GM21723 (cell line): ENCODE measurements around the gene SORD.
"Not testable (repeated sequence)": the region's sequence is repeated elsewhere in the genome, so short reads cannot be mapped to it uniquely, and the experiment has no call there.

Experiments
- ATAC-seq: cut with Tn5 transposase; IDR thresholded peaks from one replicate; pipeline ENCODE4 v1.9.1; 2021; ENCODE audit warnings: mild to moderate bottlenecking, moderate library complexity; ENCODE audit not compliant: unreplicated experiment

SORD gene

DNA sequence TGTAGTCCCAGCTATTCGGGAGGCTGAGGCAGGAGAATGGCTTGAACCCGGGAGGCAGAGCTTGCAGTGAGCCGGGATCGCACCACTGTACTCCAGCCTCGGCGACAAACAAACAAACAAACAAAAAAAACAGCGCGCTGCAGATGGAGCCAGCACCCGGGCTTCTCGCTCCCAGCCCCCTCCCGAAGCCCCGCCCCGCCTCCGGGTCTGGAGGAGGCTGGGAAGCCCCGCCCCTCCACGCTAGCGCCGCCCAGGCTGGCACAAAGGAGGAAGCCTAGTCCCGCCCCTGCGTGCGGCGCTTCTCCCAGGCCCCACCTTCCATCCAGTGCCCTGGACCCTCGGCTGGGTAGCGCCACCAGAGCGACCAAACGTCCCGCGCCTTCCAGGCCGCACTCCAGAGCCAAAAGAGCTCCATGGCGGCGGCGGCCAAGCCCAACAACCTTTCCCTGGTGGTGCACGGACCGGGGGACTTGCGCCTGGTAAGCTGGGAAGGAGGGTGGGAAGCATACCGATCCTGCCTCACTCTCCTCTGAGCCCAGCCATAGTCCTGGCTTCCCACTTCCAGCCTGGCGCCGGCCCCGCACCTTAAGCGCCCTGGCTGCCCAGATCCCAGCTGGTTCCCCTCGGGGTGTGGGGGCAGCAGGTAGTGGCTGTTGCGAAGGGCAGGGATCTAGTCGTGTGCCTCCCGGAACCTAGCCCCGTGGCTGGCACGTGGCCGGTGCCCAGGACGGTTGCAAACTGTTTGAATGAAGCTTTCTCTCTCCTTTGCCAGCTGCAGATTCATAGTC is at the start of gene SORD:
TSS of gene SORD (plus strand) at position 325 of the 788 bp plus-strand sequence. CDS start at position 414, 89 bp downstream.
- ATAC-seq: peak; percentile 97

DNA sequence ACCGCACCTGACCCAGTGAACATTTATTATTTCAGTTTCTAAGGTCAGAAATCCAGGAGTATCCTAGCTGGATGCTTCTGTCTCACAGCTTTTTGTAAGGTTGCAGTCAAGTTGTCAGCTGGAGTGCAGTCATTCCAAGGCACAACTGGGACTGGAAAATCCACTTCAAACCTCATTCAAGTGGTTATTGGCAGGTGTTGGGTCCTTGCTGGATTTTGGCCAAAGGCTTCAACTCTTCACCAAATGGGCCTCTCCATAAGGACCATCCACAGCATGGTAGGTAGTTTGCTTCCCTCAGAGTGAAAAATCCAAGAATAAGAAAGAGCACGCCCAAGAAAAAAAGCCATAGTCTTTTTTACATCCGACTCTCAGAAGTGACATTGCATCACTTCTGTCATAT is 46.8 kb upstream of the SORD start:
- not testable (repeated sequence) for ATAC-seq

DNA sequence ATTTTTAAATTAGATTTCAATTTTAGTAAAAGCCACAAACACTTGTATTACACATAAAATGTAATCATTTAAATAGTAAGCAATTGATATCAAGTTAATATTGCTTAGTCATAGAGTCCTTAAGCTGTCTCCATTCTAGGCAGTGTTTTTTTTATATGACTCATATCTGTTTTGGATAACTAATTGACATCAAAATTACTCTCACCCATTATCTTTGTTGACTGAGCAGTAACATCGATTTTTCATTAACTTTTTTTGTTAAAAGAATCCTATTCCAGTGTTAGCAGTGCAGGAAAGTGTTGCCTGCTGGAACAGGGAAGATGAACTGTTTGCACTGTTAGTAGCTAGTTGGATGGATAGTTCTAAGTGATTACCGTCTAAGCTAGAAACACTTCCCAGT is 45.2 kb upstream of the SORD start:
- ATAC-seq: not testable (repeated sequence)

DNA sequence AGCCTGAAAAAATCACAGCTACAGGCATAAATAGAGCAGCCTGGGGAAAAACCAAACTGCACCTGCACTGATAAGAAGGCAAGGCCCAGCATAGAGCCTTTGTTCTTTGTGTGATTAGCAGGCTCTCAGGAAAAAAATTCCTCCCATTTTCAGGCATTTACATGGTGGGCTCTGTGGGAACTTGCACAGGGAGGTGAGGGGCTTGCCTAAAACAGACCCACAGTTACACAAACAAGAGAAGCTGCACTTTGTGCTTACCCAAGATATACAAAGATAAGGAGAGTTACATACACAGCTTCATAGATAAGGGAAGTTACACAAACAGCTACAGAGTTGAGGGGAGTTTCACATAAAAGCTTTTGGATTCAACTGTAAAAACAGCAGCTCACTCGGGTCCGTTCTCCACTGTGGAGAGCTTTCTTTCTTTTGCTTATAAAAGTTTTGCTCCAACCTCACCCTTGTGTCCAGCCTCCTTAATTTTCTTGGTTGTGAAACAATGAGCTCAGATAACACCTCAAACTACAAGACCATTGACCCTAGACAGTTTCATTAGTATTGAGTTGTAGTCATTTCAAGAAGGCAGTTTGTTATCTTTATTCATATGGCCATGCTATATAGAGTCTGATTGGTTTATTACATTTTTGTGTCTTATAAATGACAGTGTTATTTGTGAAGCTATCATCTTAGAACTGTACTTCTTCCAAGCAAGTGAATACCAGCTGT is 43.2 kb upstream of the SORD start:
- ATAC-seq: not testable (repeated sequence)

DNA sequence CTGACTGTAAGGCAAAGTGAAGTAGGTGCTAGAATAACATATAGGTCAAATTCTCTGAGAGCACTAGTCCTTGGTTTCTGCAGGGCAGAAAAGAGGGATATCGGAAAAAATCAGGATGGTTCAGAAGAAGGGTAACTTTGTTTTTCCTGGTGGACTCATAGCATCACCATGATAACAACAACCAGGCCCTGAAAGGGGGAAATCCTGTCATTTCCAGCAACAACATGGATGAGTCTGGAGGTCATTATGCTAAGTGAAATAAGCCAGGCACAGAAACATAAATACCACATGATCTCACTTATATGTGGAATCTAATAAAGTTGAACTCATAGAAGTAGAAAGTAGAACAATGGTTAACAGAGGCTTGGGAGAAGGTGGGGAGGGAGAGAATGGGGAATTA is 38.9 kb upstream of the SORD start:
- ATAC-seq: not testable (repeated sequence)

DNA sequence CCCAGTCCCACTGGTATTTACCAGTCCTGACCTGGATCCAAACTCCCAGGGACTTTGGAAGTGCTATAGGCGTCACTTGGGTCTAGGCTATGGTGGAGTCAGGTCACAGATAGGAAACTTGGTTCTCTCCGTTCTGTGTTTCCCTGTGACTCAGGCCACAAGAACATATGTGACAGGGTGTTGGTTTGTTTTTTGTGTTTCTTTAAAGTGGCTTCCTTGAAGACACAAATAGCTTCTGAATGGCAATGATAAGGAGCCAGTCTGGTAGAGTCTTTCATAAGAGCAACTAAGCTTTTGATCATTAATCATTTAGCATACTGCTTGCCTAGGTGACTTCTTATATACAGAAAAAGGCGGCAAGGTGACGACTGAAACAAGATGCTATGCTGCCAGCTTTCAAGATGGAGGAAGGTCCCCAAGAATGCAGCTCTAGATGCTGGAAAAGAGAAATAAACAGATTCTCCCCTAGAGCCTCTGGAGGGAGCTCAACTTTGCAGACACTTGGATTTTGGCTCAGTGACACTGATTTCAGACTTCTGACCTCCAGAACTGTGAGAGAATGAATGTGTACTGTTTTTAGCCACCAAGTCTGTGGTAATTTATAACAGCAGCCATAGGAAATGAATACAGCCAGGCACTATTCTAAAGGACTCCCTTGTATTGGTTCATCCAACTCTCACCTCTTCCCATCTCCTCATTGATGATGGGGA is 36.5 kb upstream of the SORD start:
- ATAC-seq: not testable (repeated sequence)

DNA sequence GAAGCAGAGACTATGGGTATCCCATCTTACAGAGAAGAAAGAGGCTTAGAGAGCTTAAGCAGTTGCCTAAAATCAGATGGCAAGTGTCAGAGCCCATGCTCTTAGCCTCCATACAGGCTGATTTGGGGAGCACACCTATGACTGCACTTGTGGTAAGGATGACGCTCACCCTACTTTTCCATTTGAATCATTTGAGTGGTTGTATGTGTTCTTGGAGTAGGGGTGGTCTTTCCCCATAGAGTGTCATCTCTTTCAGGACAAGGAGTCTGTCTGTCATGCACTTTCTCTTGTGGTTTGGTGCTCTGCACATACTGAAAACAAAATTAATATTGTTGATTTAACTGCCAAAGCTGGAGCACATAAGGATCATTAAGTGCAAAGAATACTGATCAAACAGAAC is 35.3 kb upstream of the SORD start:
- ATAC-seq: not testable (repeated sequence)

DNA sequence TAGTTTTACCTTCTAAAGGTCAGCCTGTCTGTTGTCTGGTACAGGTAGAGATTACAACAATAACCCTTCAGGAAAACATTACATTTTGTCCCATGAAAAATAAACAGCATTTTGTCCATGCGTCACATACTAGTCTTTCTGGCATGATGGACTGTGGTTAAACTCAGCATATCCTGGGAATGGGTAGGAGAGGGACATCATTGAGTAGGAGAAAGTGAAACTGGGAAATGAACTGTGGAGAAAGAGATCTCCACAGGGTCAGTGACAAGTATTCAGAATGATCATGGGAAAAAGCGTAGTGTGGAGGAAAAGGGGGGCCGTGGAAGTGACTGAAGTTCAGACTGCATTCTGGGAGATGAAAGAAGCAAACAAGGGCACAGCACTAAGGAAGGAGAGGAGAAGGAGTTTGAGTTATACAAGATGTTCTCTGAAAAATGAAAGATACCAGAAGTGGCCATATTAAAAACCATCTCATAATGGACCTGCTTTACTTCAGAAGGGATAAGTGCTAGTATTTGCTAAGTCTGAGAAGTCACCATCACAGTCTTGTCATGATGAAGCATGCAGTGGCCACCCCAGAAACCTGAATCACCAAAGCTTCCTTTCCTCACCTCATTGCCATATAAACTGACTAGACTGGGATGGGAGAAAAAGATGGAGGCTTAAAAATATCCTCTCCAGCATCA is 34.7 kb upstream of the SORD start:
- ATAC-seq: not testable (repeated sequence)

DNA sequence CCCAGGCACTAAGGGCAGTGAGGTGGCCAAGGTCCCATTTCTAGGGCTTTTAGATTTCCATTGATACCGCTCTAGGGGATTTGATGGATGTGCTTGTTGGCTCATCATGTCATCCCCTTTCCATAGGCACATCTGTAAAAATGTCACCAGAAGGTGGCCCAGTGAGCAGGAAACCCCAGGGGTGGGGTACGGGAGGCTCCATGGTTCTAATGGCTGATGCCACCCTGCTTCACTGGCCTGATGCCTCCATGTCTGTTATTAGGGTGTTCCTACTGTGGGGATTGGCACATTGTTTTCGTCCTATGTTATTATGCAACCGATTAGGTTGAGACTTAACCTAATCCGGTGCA is 34.1 kb upstream of the SORD start:
- not testable (repeated sequence) for ATAC-seq

DNA sequence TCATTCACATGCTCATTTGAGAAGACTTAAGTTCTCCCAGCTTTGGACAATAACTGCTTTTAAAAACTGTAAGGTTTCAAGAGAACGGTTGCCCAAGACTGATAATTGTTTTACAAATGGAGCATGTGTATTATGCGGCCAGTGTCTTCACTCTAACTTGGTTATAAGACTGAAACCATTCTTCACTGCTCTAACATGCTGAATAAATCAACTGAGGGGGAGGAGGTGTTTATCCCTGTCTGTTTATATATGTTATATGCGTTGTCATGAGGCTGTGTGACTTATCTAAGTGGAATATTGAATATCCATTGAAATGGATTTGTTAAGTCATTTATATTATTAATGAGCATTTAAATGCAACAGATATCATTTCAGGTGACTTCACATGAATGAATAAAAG is 25.4 kb upstream of the SORD start:
- ATAC-seq: not testable (repeated sequence)

DNA sequence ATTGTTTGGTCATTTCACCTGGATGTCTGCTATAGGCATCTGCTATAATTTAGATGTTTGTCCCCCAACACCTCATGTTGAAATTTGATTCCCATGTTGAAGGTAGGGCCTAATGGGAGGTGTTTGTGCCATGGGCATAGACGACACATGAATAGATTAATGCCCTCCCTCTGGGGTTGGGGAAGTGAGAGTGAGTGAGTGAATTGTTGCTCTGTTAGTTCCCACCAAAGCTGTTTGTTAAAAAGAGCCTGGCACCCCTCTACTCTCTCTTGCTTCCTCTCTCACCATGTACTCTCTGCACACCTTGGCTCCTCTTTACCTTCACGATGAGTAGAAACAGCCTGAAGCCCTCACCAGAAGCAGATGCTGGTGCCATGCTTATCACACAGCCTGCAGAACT is 23.9 kb upstream of the SORD start:
- no peak for ATAC-seq

DNA sequence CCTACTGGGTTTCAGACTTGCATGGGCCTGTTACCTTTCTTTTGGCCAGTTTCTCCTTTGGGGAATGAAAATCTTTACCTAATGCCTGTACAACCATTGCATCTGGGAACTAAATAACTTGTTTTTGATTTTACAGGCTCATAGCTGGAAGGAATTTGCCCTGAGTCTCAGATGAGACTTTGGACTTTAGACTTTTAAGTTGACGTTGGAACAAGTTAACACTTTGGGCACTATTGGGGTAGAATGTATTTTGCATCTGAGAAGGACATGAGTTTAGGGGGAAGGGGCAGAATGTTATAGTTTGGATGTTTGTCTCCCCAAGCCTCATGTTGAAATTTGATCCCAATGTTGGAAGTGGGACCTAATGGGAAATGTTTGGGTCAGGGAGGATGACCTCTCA is 21.8 kb upstream of the SORD start:
- not testable (repeated sequence) for ATAC-seq

DNA sequence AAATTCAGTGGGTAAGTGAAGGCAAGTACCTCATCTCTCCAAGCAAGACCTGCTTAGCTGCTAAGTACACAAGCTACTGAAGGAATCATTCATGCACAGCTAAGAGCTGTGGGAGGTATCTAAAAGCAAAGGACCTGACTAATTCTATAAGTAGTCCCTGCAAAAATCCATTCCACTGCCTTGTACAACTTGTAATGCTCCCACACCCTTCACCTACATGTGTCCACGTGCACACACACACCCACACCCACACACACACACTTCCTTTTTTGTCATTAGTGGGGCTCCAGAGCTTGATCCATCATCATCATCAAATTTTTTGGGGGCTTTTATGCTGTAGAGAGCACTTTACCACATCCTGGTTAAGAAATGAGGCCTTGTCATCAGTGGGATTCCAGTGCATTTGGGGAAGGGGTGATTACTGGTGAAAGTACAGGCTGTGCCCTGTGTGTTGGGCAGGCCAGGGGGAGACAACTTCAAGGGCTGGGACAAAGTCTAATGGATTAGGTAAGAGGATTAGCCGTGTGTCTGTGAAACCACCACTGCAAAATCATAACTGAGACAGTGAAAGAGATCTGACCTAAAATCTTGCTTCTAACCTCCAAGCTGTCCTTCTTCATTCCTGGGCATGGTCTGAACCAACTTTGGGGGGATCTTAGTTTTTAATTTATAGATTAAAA is 19.1 kb upstream of the SORD start:
- ATAC-seq: not testable (repeated sequence)

DNA sequence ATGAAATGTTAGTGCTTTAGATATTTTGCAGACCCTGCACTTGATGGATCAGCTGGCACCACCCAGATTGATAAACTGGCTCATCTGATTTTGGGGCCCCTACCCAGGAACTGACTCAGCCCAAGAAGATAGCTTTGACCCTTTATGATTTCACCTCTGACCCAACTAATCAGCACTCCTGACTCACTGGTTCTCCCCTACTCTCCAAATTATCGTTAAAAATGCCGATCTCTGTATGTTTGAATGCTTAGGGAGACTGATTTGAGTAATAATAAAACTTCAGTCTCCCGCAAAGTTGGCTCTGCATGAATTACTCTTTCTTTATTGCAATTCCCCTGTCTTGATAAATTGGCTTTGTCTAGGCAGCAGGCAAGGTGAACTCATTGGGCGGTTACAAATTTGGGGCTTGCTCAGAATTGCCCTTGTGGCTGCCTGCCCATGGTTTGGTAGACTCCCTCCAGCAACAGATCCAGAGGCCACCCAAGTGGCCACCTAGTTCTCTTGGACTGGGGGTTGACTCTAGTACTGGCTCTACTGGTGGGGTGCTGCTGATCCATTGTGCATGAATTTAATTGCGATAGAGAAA is 18.3 kb upstream of the SORD start:
- not testable (repeated sequence) for ATAC-seq

DNA sequence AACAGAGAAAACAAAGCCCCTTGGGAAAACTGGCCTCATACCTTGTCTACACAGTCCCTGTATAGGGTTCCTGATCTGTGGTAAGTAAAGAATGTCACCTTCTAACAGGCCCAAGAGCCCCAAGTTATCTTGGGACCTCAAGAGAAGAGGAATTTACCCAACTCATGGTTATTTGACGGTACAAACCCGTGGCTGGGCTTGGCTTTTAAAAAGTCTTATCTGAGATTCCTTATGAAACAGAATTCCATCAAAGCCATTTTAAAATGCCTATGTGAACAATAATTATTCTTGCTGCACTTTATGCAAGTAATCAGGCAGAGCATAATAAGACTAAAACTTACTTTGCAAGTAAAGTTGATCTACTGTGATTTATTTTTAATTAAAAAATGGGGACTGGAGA is 13.9 kb upstream of the SORD start:
- no peak for ATAC-seq

DNA sequence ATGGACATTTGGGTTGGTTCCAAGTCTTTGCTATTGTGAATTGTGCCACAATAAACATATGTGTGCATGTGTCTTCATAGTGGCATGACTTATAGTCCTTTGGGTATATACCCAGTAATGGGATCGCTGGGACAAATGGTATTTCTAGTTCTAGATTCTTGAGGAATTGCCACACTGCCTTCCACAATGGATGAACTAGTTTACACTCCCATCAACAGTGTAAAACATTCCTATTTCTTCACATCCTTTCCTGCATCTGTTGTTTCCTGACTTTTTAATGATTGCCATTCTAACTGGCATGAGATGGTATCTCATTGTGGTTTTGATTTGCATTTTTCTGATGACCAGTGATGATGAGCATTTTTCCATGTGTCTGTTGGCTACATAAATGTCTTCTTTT is 7.9 kb upstream of the SORD start:
- not testable (repeated sequence) for ATAC-seq

DNA sequence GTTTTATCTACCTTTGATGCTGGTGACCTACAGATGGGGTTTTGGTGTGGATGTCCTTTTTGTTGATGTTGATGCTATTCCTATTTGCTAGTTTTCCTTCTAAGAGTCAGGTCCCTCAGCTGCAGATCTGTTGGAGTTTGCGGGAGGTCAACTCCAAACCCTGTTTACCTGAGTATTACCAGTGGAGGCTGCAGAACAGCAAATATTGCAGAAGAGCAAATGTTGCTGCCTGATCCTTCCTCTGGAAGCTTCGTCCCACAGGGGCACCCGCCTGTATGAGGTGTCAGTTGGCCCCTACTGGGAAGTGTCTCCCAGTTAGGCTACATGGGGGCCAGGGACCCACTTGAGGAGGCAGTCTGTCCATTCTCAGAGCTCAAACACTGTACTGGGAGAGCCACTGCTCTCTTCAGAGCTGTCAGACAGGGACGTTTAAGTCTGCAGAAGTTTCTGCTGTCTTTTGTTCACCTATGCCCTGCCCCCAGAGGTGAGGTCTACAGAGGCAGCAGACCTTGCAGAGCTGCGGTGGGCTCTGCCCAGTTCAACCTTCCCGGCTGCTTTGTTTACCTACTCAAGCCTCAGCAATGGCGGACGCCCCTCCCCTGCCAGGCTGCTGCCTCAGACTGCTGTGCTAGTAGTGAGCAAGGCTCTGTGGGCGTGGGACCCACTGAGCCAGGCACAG is 2.6 kb upstream of the SORD start:
- ATAC-seq: not testable (repeated sequence)

DNA sequence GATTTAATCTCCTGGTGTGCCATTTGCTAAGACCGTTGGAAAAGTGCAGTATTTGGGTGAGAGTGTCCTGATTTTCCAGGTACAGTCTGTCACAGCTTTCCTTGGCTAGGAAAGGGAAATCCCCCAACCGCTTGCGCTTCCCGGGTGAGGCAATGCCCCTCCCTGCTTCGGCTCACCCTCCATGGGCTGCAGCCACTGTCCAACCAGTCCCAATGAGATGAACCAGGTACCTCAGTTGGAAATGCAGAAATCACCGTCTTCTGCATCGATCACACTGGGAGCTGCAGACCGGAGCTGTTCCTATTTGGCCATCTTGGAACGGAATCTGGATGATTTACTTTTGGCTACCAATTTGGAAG is 2.1 kb upstream of the SORD start:
- ATAC-seq: not testable (repeated sequence)

DNA sequence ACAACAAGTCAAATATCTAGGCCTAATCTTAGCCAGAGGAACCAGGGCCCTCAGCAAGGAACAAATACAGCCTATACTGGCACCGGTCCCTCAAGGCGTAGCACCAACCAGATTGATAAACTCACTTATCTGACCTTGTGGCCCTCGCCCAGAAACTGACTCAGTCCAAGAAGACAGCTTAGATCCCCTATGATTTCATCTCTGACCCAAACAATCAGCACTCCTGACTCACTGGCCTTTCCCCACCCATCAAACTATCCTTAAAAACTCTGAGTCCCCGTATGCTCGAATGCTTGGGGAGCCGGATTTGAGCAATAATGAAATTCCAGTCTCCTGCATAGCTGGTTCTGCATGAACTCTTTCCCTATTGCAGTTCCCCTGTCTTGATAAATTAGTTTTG is 1.6 kb upstream of the SORD start:
- no peak for ATAC-seq
